ENCODE data around the gene ZFAND3.
"Not testable (repeated sequence)": the region's sequence is repeated elsewhere in the genome, so short reads cannot be mapped to it uniquely, and the experiment has no call there.

DNA sequence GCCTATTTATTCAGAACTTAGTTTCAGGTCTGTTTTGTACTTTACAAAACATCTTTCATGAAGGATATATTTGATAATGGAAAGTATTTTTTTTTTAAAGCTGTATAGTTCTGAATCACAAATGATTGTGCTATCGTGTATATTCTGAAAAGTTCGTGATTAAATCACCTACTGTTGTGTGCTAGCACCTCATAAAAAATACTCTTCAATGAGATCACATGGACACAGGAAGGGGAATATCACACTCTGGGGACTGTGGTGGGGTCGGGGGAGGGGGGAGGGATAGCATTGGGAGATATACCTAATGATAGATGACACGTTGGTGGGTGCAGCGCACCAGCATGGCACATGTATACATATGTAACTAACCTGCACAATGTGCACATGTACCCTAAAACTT is 61.1 kb downstream of the ZFAND3 start:
- not testable (repeated sequence) for TF ChIP-seq RCOR1 (IDR thresholded peaks at IDR 0.05; ENCODE audit: low read length); TEAD4 (IDR thresholded peaks at IDR 0.05; ENCODE audit: borderline replicate concordance, insufficient read depth); GABPA (IDR thresholded peaks at IDR 0.05; ENCODE audit: low read depth); CHD2 (IDR thresholded peaks at IDR 0.05; ENCODE audit: low read length, partially characterized antibody)
- TF ChIP-seq, protein P1, sequence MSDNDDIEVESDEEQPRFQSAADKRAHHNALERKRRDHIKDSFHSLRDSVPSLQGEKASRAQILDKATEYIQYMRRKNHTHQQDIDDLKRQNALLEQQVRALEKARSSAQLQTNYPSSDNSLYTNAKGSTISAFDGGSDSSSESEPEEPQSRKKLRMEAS (IDR thresholded peaks at IDR 0.05; ENCODE audit: low read depth): not testable (repeated sequence)
- TF ChIP-seq, protein P2, sequence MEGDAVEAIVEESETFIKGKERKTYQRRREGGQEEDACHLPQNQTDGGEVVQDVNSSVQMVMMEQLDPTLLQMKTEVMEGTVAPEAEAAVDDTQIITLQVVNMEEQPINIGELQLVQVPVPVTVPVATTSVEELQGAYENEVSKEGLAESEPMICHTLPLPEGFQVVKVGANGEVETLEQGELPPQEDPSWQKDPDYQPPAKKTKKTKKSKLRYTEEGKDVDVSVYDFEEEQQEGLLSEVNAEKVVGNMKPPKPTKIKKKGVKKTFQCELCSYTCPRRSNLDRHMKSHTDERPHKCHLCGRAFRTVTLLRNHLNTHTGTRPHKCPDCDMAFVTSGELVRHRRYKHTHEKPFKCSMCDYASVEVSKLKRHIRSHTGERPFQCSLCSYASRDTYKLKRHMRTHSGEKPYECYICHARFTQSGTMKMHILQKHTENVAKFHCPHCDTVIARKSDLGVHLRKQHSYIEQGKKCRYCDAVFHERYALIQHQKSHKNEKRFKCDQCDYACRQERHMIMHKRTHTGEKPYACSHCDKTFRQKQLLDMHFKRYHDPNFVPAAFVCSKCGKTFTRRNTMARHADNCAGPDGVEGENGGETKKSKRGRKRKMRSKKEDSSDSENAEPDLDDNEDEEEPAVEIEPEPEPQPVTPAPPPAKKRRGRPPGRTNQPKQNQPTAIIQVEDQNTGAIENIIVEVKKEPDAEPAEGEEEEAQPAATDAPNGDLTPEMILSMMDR (IDR thresholded peaks at IDR 0.05): not testable (repeated sequence)

All from SK-N-SH (cell line).